GM12878 (cell line): ENCODE results near the gene CACNA2D1.

Source experiments
- CHD1 ChIP-seq: IDR thresholded peaks from 2 replicates; pipeline ENCODE4 v1.6.1; 2012; ENCODE audit warnings: low read depth, low read length, improper control_type of control experiment
- EGR1 ChIP-seq, 2 experiments: IDR thresholded peaks; 1 replicate in 1 of 2; 2 replicates in 1 of 2; pipeline ENCODE4 v1.6.1; 2011 to 2012; ENCODE audit warnings: low read depth in 2 of 2, low read length in 2 of 2, borderline replicate concordance in 1 of 2, mild to moderate bottlenecking in 1 of 2, moderate library complexity in 1 of 2
- IKZF1 ChIP-seq: fragments of 450-650 bp; conservative IDR thresholded peaks from 2 replicates; pipeline ENCODE4 v1.6.1; 2017; ENCODE audit warnings: antibody characterized with exemption, mild to moderate bottlenecking
- POLR2A ChIP-seq: IDR thresholded peaks from 2 replicates; pipeline ENCODE4 v1.6.1; 2011; ENCODE audit warnings: low read depth, mild to moderate bottlenecking, low read length
- TF ChIP-seq, protein P1 (sequence below), 3 experiments: IDR thresholded peaks in 2 of 3; conservative IDR thresholded peaks in 1 of 3; 2 replicates each; pipeline ENCODE4 v1.5.1; 2011; ENCODE audit warnings: low read depth in 3 of 3, low read length in 3 of 3, mild to moderate bottlenecking in 3 of 3, control low read depth in 2 of 3, moderate library complexity in 2 of 3, inconsistent platforms in 1 of 3, mixed read lengths in 1 of 3; ENCODE audit not compliant: control insufficient read depth in 2 of 3, insufficient read depth in 1 of 3; ENCODE audit errors: extremely low read depth in 1 of 3

- no peak for TF ChIP-seq POLR2A
- TF ChIP-seq IKZF1 = no peak
- TF ChIP-seq, protein P1, sequence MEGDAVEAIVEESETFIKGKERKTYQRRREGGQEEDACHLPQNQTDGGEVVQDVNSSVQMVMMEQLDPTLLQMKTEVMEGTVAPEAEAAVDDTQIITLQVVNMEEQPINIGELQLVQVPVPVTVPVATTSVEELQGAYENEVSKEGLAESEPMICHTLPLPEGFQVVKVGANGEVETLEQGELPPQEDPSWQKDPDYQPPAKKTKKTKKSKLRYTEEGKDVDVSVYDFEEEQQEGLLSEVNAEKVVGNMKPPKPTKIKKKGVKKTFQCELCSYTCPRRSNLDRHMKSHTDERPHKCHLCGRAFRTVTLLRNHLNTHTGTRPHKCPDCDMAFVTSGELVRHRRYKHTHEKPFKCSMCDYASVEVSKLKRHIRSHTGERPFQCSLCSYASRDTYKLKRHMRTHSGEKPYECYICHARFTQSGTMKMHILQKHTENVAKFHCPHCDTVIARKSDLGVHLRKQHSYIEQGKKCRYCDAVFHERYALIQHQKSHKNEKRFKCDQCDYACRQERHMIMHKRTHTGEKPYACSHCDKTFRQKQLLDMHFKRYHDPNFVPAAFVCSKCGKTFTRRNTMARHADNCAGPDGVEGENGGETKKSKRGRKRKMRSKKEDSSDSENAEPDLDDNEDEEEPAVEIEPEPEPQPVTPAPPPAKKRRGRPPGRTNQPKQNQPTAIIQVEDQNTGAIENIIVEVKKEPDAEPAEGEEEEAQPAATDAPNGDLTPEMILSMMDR (IDR thresholded peaks at IDR 0.05 in 2 of 3, conservative IDR thresholded peaks at IDR 0.05 in 1 of 3; ENCODE audit: control insufficient read depth in 2 of 3, extremely low read depth in 1 of 3, insufficient read depth in 1 of 3, low read depth in 3 of 3, low read length in 3 of 3) = no peak
- no peak for TF ChIP-seq CHD1
- no peak for TF ChIP-seq EGR1 (IDR thresholded peaks at IDR 0.05; ENCODE audit: borderline replicate concordance in 1 of 2, low read depth in 2 of 2, low read length in 2 of 2)
These were observed 1.7 kb upstream of the CACNA2D1 start for GRCh38 chr7:82445271-82445670.
